KMS-11 (cell line): ENCODE measurements around the gene NCKIPSD.

ENCODE experiments used
- H2AFZ ChIP-seq: fragments of 200-600 bp; sonication (generic); 2 replicates; pipeline ENCODE4 v1.6.1; 2016; ENCODE audit warnings: antibody characterized with exemption, mixed run types, low read depth
- H3K27ac ChIP-seq: fragments of 200-600 bp; sonication (generic); 2 replicates; pipeline ENCODE4 v1.6.1; 2016; ENCODE audit warnings: mild to moderate bottlenecking, mixed run types
- H3K27me3 ChIP-seq: fragments of 200-600 bp; sonication (generic); 2 replicates; pipeline ENCODE4 v1.6.1; 2017; ENCODE audit warnings: mild to moderate bottlenecking, low read depth, mixed run types, moderate library complexity; ENCODE audit not compliant: insufficient read depth
- H3K36me3 ChIP-seq: fragments of 200-600 bp; sonication (generic); 2 replicates; pipeline ENCODE4 v1.6.1; 2017; ENCODE audit warnings: mild to moderate bottlenecking, mixed run types; ENCODE audit not compliant: insufficient read depth
- H3K4me1 ChIP-seq: fragments of 200-600 bp; sonication (generic); 2 replicates; pipeline ENCODE4 v1.6.1; 2016; ENCODE audit warnings: mild to moderate bottlenecking, low read depth, mixed run types; ENCODE audit not compliant: poor library complexity, severe bottlenecking
- H3K4me2 ChIP-seq: fragments of 200-600 bp; sonication (generic); 2 replicates; pipeline ENCODE4 v1.7.0; 2016; ENCODE audit warnings: mild to moderate bottlenecking, mixed run types
- H3K4me3 ChIP-seq: fragments of 200-600 bp; sonication (generic); IDR thresholded peaks from 2 replicates; pipeline ENCODE4 v1.6.1; 2017; ENCODE audit warnings: low read depth, low read length, mixed read lengths; ENCODE audit not compliant: insufficient read depth
- H3K79me2 ChIP-seq: fragments of 200-600 bp; sonication (generic); 2 replicates; pipeline ENCODE4 v1.6.1; 2016; ENCODE audit warnings: low read depth, mixed run types; ENCODE audit not compliant: insufficient read depth
- H3K9ac ChIP-seq: fragments of 200-600 bp; sonication (generic); 2 replicates; pipeline ENCODE4 v1.6.1; 2016; ENCODE audit warnings: mild to moderate bottlenecking, mixed run types
- H4K20me1 ChIP-seq: fragments of 200-600 bp; sonication (generic); 2 replicates; pipeline ENCODE4 v1.6.1; 2016; ENCODE audit warnings: mild to moderate bottlenecking, mixed run types; ENCODE audit not compliant: insufficient read depth
- TF ChIP-seq, protein P1 (sequence below): fragments of 200-600 bp; sonication (generic); conservative IDR thresholded peaks from 2 replicates; pipeline ENCODE4 v1.6.1; 2017; ENCODE audit warnings: low read depth, mild to moderate bottlenecking, antibody characterized with exemption, low read length, moderate library complexity, mixed read lengths

The NCKIPSD gene

DNA sequence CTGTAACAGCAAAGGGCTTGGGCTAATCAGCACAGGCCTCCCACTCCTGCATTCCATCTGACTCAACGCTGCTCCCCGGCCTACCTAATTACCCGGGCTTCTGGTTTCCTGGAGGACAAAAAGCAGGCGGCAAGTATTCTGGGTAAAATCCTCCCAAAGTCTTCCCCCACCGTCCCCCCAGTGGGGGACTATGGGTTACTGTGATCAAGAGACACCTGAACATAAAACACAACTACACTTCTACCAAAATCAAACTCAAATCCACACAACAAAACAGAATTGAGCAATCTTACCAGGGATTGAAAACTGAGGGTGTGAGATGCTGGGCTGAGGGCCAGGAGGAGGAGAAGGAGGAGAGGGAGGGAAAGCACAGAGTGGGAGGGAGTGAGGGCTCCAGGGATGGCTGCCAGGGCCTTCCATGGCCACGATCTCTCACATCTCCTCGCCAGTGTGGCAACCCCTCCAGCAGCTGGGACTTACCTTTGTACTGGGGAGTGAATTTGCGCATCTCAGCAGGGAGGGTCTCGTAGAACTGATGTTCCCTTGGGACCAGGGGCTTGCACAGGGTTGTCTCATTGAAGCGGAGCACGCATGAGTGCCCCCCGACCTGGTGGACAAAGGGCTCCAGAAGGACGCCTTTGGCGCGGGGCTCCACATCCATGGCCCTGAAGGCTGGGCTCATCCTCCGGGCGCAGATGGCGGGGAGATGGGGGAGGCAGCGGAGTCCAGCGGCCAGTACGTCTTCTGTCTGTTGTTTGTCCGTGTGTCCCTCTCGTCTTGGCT, 9.1 kb upstream of the NCKIPSD start:
- Histone ChIP-seq H3K4me2 (no peak overlapping the region), H2AFZ (no peak overlapping the region), H3K9ac (no peak overlapping the region), H3K36me3 (no peaks in the 10 kb centered on the region), H3K27ac (no peak overlapping the region), H3K27me3 (no peaks in the 10 kb centered on the region), H3K4me3 (no peak overlapping the region), H3K79me2 (peaks cover 17% of the 10 kb centered on the region; the same call in 1 of the 2 replicates), H3K4me1 (no peaks in the 10 kb centered on the region), H4K20me1 (no peaks in the 10 kb centered on the region)
- TF ChIP-seq, protein P1, sequence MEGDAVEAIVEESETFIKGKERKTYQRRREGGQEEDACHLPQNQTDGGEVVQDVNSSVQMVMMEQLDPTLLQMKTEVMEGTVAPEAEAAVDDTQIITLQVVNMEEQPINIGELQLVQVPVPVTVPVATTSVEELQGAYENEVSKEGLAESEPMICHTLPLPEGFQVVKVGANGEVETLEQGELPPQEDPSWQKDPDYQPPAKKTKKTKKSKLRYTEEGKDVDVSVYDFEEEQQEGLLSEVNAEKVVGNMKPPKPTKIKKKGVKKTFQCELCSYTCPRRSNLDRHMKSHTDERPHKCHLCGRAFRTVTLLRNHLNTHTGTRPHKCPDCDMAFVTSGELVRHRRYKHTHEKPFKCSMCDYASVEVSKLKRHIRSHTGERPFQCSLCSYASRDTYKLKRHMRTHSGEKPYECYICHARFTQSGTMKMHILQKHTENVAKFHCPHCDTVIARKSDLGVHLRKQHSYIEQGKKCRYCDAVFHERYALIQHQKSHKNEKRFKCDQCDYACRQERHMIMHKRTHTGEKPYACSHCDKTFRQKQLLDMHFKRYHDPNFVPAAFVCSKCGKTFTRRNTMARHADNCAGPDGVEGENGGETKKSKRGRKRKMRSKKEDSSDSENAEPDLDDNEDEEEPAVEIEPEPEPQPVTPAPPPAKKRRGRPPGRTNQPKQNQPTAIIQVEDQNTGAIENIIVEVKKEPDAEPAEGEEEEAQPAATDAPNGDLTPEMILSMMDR = no peak

DNA sequence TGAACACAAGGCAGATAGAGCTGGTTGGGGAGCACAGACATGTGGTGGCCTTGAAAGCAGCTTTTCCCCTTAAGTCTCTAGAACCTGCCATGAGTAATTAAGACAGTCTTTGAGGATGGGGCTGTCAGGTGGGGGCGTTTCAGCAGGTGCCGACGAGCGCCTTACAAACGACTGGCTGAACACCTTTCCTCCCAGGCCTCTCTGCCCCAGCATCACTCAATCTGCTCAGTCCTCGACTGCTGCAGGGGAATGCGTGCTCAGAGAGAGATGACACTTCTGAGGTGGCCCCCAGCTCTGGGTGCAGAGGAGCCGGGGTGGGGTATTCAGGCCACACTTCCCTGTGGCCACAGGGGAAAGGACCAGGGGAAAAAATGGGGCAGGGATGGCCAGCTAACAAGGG, 8.1 kb upstream of the NCKIPSD start:
- H3K9ac ChIP-seq = no peak overlapping the region
- no peaks in the 10 kb centered on the region for H3K27me3 ChIP-seq
- H3K27ac ChIP-seq = no peak overlapping the region
- H2AFZ ChIP-seq = no peak overlapping the region
- H3K4me3 ChIP-seq = no peak overlapping the region
- peaks cover 9% of the 10 kb centered on the region; the same call in 1 of the 2 replicates for H3K79me2 ChIP-seq
- no peaks in the 10 kb centered on the region for H3K4me1 ChIP-seq
- no peaks in the 10 kb centered on the region for H3K36me3 ChIP-seq
- TF ChIP-seq, protein P1 = no peak
- H3K4me2 ChIP-seq = no peak overlapping the region
- no peaks in the 10 kb centered on the region for H4K20me1 ChIP-seq

DNA sequence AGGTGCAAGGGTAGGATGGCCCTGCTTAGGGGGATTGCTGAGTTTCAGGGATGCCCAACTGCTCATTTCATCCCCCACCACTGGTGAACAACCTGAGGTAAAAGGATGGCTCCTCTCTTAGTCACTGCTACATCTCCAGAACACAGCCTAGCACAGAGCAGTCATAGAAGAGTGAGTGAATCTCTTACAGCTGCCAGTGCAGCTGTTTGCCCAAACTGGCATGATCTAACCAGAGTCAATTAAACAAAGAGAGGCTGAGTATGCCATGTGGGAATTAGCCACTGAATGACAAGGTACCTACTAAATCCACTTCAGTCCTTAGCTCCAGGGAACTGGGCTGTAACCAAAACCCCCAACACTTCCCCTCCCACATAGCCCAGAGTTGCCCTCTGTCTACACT, 6.8 kb upstream of the NCKIPSD start:
- H3K79me2 ChIP-seq = peaks cover 9% of the 10 kb centered on the region; the same call in 1 of the 2 replicates
- no peaks in the 10 kb centered on the region for H3K36me3 ChIP-seq
- no peak overlapping the region for H3K9ac ChIP-seq
- H3K4me3 ChIP-seq = no peak overlapping the region
- TF ChIP-seq, protein P1 = no peak
- no peaks in the 10 kb centered on the region for H4K20me1 ChIP-seq
- H3K27ac ChIP-seq = no peak overlapping the region
- H3K27me3 ChIP-seq = no peaks in the 10 kb centered on the region
- no peaks in the 10 kb centered on the region for H3K4me1 ChIP-seq
- H3K4me2 ChIP-seq = no peak overlapping the region
- H2AFZ ChIP-seq = no peak overlapping the region

DNA sequence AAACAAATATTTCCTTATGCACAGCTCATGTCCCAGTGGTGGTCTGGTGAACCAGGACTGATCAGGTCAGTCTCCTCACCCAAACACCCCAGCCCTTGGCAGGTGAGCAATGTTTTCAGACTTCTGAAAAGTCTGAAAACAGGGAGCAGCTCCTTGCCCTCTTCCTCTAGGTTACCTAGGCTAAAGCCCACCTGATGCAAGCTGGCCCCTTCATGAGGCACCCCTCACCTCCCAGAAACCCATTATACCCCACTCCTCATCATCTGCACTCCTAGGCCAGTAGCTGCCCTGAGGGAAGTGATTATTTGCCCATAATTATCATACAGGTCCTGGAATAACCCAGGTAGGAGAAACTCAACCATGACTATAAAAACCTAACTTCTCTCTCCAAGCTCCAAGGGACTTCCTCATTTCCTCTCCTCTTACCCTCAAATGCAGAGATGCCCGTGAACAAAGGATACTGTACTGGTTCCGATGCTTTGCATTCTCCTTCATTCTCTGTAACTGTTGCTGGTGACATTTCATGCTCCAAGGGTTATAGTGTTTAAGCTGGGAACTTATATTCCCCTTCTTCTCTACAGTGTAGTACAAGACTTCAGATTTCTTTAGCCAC, 5.2 kb upstream of the NCKIPSD start:
- Histone ChIP-seq H3K79me2 (0 out of 2 replicates have a peak, but pooled peaks cover under 1% of the 10 kb centered on the region), H3K36me3 (no peaks in the 10 kb centered on the region), H3K4me3 (no peak overlapping the region), H3K4me2 (no peak overlapping the region), H4K20me1 (no peaks in the 10 kb centered on the region), H3K27ac (no peak overlapping the region), H2AFZ (no peak overlapping the region), H3K27me3 (no peaks in the 10 kb centered on the region), H3K4me1 (peaks cover 3% of the 10 kb centered on the region), H3K9ac (no peak overlapping the region)
- TF ChIP-seq, protein P1 = no peak
